HG02885 (cell line): ENCODE measurements around the gene NRCAM.

Experiments used
- ATAC-seq: cut with Tn5 transposase; IDR thresholded peaks from one replicate; pipeline ENCODE4 v1.9.1; 2021; ENCODE audit warnings: mild to moderate bottlenecking; ENCODE audit not compliant: unreplicated experiment, poor library complexity

NRCAM gene

GRCh38 chr7:108430664-108431063, 25.6 kb downstream of the NRCAM start:
- no peak for ATAC-seq

DNA sequence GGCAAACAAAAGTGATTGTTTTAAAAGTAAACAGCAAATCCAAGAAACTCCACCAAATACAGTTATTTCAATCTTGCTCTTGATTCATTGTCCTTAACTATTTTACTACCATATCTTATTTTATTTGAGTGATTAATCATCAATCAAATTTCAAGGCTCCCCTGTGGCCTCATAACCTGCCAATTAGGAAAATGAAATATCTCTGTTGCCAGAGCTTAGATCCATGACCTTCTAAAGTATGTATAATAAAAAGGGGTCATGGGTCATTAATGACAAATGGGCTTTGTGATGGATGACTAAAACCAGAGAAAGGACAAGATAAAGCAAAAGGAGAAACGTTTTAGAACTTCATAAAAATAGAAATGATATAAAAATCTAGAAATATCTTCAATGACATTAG, 28.5 kb downstream of the NRCAM start:
- no peak for ATAC-seq

DNA sequence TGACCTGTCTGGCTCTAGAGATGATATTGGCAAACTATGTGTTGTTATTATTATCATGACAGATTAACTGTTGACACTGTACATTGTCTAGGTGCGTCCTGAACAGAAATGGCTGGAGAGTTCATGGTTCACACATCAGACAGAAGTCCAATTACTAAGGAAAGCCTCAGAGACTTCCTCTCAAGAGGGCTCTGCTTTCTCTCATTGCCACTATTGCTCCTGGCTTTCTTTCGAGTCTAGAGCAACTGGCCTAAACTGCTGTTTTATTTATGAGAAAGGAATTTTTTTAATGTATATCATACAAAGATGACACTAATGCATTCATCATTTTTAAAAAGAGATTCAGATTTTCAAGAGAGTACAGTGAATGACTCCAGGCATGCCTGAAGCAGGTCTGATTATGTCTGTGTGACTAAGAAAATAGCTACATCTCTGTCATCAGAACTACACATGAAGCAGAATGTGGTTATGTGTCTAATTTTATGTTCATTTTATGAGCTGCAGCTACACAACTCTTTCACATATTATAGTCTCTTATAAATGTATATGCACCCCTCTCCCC, 30.4 kb downstream of the NRCAM start:
- no peak for ATAC-seq

DNA sequence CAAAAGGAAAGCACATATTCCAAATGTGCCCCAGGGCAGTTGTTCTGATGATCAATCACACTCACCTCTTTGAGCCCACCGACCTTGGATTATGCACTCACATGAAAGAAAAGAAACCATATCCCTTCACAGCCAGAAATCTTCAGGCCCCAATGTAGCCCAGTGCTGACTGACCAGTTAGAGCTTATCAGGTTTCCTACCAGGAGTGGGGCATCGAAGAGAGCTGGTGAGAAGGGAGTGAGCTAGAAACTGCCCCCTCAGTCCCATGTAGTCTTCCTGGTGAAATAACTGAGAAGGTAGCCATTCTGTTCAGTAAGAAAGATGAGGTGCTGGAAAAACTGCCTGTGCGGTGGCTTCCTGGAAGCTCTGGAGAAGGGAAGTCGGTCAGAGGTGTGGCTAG, 32.2 kb downstream of the NRCAM start:
- no peak for ATAC-seq

DNA sequence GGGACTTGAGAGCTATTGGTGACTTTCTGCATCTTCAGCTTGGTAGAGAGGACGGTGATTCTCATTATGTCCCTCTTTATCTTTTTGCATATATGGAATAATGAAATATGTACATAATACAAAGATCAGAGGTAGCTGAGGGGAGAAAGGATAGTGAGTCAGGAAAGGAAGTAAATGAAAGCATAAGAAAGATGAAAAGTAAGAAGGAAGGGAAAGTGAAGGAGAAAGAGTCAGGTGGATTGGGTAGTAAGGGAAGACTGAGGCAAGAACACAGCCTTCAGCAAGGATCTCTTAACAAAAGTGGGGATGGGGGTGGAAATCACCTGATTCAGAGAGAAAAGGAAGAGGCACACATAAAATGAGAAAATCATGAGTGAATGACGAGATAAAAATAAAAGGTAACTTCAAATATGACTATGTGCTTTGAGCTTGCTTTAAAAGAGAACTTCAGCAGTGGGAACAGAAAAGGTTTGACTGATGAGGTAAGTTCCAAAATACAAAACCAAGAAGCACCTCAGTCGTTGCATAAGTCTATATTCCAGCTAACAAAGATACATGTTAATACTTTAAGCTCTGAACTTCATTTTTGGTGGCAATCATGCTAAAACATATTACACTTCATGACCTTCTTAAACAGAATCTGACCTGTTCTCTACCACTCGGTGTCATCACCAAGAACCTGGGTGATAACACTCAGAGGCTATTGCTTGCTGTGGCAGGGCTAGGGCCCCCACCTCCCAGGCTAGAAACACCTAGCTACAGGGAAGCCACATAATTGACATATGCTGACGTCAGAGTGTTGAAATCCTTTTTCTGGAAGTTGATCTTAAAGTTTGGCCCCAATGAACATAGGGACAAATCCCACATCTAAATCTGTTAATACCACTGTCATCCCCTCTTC, 32.9 kb downstream of the NRCAM start:
- ATAC-seq = no peak

DNA sequence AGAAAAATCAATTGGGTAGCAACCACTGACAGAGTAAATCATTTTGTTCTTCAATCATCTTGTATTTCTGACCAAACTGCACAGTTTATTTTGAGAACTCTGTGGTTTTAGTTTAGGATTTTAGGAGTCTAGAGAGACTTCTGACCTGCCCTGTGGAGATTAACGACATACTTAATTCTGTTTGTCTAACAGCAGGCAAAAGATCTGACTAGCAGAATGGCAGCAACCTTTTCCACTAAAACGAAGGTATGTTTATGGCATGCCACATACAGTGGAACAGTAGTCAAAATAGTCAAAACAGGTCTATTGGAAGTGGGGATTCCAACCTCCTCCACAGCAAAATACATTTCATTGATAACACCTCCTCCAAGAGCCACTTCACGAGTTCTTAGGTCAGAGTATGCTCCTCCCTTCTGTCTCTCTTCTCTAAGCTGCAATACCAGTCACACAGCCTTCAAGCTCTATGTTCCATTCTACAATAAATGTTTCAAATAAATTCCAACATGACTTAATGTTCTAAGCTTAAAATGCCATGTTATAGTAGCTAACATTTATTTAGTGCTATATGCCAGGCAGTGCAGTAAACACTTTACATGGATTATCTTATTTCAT, 34.4 kb downstream of the NRCAM start:
- no peak for ATAC-seq

- ATAC-seq = no peak
These were observed 36.0 kb downstream of the NRCAM start for GRCh38 chr7:108419961-108420908.

DNA sequence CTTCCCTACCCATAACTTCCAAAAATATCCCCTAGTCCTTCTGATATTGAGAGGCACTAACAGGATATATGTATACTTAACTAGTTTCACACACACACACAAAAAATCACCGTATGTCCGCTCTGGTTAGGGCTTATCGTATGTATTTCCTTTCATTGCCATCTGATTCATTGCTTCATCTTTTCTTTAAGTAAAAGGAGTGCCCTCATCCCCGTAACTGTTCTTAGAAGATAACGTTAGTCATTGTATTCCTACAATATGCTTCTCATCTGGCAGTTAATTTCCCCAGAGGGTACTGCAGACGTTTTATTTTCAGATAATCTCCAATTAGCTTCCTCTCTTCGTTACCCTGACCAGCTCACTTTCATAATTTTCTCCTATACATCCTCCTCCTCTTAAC, 37.3 kb downstream of the NRCAM start:
- ATAC-seq = no peak

DNA sequence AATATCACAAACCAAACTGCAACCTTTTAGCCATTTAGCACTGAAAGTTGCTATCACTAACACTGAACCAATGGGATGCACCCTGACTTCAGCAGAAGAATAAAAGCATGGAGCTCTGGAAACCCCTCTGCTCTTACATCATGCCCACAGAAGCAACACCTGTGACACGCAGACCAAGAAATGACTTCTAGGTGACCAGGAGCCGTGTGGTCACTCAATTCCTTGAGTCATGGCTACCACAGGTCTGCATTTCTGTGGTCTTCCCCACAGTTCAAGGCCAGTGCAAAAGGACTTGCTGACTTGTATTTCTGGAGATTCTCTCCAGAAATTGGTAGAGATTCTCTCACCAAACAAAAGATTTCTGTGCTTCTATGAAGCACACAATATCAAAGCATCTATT, 38.3 kb downstream of the NRCAM start:
- ATAC-seq = no peak

DNA sequence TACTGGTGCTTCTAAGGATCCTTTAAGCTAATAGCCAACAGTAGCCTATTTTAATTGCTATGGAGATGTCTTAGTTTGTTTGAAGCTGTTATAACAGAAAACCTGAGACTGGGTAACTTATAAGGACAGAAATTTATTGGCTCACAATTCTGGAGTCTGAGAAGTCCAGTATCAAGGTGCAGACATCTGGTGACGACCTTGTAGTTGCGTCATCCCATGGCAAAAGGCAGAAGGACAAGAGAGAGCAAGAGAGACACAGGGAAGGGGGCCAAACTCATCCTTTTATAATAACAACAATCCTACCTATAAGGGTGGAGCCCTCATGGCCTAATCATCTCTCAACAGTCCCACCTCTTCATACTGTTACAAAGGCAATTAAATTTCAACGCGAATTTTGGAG, 39.1 kb downstream of the NRCAM start:
- no peak for ATAC-seq

DNA sequence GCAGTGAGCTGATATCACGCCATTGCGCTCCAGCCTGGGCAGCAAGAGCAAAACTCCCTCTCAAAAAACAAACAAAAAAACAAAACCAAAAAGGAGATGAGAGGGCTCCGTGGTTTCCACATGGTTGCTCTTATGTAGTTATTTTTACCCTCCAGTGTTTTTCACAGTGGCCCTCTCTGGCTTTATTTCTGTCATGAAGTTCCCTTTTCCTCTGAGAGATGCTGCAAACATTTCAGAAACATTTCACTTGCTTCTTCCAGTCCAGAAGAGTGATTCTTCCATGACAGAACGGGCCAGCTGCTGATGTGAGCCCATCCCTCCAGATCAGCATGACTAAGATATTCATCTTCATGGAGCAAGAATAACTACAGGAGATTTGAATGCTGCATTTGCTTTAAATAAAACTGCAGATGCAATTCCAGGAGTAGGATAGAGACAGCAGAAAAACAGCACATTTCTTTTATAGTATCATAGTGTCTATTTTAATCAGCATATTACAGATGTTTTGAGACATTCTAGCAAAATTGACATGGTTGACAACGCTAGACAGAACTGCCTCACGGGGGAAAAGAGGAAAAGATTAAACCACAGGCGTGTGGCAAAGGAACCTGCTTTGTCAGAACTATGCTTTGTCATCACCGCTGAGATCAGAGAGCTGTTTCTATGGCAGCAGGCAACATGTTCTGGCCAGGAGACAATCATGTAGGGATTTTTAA, 40.3 kb downstream of the NRCAM start:
- peak; percentile 89 for ATAC-seq

DNA sequence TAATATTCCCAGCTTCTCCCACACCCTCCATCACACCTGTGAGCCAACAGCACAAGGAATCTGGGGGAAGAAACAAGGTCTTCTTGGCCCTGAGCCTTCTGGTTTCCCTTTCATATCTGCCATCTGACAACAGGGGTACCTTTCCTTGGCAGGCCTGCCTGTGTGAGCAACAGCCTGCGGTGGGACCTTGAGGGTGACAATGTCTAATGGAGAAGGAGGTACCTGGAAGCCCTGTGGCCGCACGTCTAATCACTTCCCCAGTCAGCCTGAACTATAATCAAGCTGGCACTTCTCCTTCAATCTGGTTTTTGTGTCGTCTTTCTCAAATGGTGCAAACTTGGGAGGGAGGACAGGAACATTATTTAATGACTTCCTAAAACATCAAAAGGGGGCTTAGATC, 41.2 kb downstream of the NRCAM start:
- no peak for ATAC-seq

GRCh38 chr7:108413782-108414492, 42.3 kb downstream of the NRCAM start:
- no peak for ATAC-seq

DNA sequence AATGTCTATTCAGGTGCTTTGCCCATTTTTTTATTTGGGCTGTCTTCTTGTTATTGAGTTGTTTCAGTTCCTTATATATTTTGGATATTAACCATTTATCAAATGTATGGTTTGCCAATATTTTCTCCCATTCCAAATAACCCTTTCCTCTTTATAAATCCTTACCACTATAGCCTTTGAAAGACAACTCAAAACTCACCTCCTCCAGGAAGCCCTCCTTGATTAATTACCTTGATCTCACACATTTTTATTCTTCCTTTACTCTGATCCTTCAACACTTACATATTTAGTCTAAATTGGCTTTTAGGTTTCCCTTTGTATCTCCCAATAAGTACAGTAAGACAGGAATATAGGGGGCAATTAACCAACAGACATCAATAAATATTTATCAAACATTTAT, 42.9 kb downstream of the NRCAM start:
- ATAC-seq = no peak

- no peak for ATAC-seq
These were observed 47.1 kb downstream of the NRCAM start for GRCh38 chr7:108409146-108409545.

DNA sequence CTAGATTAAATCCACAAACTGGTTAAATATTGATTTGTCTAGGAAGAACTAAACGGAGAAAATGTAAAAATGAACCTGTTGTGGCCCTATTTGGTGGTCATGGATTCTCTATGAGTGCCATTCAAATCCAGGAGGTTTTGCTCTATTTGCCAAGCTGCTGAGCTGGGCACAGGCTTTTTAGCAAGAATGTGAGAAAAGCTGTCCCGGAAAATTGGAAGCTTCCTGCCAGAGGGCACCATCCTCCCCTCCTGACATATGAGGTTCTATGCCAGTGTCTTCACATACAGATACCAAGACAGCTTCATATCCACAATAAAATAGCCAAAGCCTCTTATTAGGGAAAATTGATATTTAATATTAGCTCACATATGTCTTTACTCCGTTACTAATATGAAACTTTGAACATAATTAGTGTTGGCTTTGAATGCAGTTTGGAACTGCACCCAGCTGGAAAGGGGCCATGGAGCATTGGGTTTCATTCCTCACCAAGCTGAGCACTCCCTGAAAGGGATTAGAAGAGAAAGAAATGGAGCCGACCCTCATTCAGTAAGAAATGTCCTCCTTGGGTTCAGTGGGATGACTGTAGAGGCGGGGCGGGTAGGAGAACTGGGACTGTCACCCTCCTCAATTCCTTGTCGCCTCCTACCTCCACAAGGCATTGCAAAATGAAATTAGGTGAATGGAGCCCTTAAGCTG, 47.8 kb downstream of the NRCAM start:
- no peak for ATAC-seq

GRCh38 chr7:108407676-108408075, 48.6 kb downstream of the NRCAM start:
- no peak for ATAC-seq

DNA sequence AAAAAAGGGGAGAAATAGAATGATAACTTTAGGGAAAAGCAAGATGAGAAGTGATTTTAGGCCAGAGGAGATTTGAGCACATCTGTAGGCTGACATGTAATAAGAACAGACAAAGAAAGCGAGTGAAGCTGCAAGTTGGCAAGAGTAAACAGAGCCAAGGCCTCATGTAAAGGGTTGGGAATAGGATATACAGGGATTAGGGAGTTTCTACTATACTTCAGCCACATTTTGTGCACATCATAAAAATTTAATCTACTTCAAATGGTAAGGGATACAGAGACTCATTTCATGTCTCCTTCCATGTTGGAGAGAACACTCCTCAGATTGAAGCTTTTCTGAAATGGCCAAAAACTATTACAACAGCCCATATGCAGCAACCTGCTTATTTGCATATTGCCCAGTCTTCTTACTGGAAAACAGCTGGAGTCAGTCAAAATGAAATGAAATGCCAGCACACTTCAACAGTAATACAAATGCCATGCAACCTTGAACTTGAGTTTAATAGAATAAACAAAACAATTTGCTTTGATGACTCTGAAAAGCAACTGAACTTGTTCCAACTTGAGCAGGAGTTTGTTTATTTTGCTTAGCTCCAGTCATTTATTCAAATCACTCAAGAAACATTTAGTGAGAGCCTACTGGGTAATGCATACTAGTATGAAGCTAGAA, 49.9 kb downstream of the NRCAM start:
- ATAC-seq = no peak
